Ectodermal cell (in vitro differentiated cells): Measurements from ENCODE around the gene SHB.

Experiments
- H3K27ac ChIP-seq: 2 replicates; pipeline ENCODE4 v1.7.0; 2013; ENCODE audit warnings: mild to moderate bottlenecking, low read depth, low read length; ENCODE audit not compliant: insufficient read depth, poor library complexity, severe bottlenecking
- H3K27me3 ChIP-seq: 2 replicates; pipeline ENCODE4 v1.7.0; 2013; ENCODE audit warnings: mild to moderate bottlenecking, low read length; ENCODE audit not compliant: insufficient read depth, control insufficient read depth, poor library complexity, severe bottlenecking
- H3K36me3 ChIP-seq: one replicate; pipeline ENCODE4 v1.7.0; 2013; ENCODE audit warnings: low read length; ENCODE audit not compliant: control insufficient read depth, insufficient read depth
- H3K4me1 ChIP-seq: one replicate; pipeline ENCODE4 v1.7.0; 2013; ENCODE audit warnings: low read length; ENCODE audit not compliant: control insufficient read depth, insufficient read depth
- H3K4me3 ChIP-seq: 2 replicates; pipeline ENCODE4 v1.7.0; 2013; ENCODE audit warnings: low read depth, low read length, control low read depth; ENCODE audit not compliant: insufficient read depth
- H3K9me3 ChIP-seq: 2 replicates; pipeline ENCODE4 v1.7.0; 2013; ENCODE audit warnings: mild to moderate bottlenecking, low read length, moderate library complexity; ENCODE audit not compliant: control insufficient read depth
- WGBS, 2 experiments: methylation state at CpG; one replicate each; pipeline ENCODE4 v1.1.7; 2013; ENCODE audit warnings: missing lambda C conversion rate in 2 of 2; 5-methylcytosine and 5-hydroxymethylcytosine counted together

The SHB gene

GRCh38 chr9:38062498-38063362 is 6.3 kb downstream of the SHB start:
- Histone ChIP-seq H3K4me1 (peaks cover 61% of the 10 kb centered on the region), H3K4me3 (no peak overlapping the region), H3K27ac (no peak overlapping the region), H3K36me3 (no peaks in the 10 kb centered on the region), H3K9me3 (no peaks in the 10 kb centered on the region), H3K27me3 (peaks cover 18% of the 10 kb centered on the region)
- WGBS, 2 experiments, result 80 to 83% methylated on average over 12 of the region's 12 CpGs

- no peaks in the 10 kb centered on the region for H3K9me3 ChIP-seq
- H3K27me3 ChIP-seq, result peaks cover 12% of the 10 kb centered on the region
- H3K27ac ChIP-seq, result no peak overlapping the region
- no peak overlapping the region for H3K4me3 ChIP-seq
- 97 to 100% methylated on average over 3 of the region's 3 CpGs for WGBS, 2 experiments
- no peaks in the 10 kb centered on the region for H3K36me3 ChIP-seq
- peaks cover 60% of the 10 kb centered on the region for H3K4me1 ChIP-seq
Measured at GRCh38 chr9:38062106-38062497, 6.9 kb downstream of the SHB start.

GRCh38 chr9:38061326-38061977 is 7.6 kb downstream of the SHB start:
- H3K4me1 ChIP-seq, result peaks cover 53% of the 10 kb centered on the region
- H3K27me3 ChIP-seq, result peaks cover 6% of the 10 kb centered on the region
- WGBS, 2 experiments, result 80 to 86% methylated on average over 6 of the region's 6 CpGs
- no peak overlapping the region for H3K27ac ChIP-seq
- no peaks in the 10 kb centered on the region for H3K9me3 ChIP-seq
- H3K4me3 ChIP-seq, result no peak overlapping the region
- H3K36me3 ChIP-seq, result no peaks in the 10 kb centered on the region

GRCh38 chr9:38060681-38061080 is 8.3 kb downstream of the SHB start:
- Histone ChIP-seq H3K27ac (no peak overlapping the region), H3K36me3 (no peaks in the 10 kb centered on the region), H3K27me3 (no peaks in the 10 kb centered on the region), H3K9me3 (no peaks in the 10 kb centered on the region), H3K4me1 (peaks cover 46% of the 10 kb centered on the region), H3K4me3 (no peak overlapping the region)
- 91% methylated on average over 3 of the region's 3 CpGs for WGBS, 2 experiments

GRCh38 chr9:38059233-38059936 is 9.6 kb downstream of the SHB start:
- Histone ChIP-seq H3K9me3 (no peaks in the 10 kb centered on the region), H3K27me3 (no peaks in the 10 kb centered on the region), H3K36me3 (no peaks in the 10 kb centered on the region), H3K4me1 (peaks cover 36% of the 10 kb centered on the region), H3K27ac (no peak overlapping the region), H3K4me3 (no peak overlapping the region)
- WGBS, 2 experiments, result 80 to 81% methylated on average over 12 to 14 of the region's 14 CpGs

- Histone ChIP-seq H3K27ac (no peak overlapping the region), H3K27me3 (no peaks in the 10 kb centered on the region), H3K4me1 (peaks cover 36% of the 10 kb centered on the region), H3K9me3 (no peaks in the 10 kb centered on the region), H3K4me3 (no peak overlapping the region), H3K36me3 (no peaks in the 10 kb centered on the region)
- WGBS, 2 experiments, result 84 to 85% methylated on average over 13 of the region's 13 CpGs
Measured at GRCh38 chr9:38058452-38059232, 10.4 kb downstream of the SHB start.

- Histone ChIP-seq H3K27me3 (no peaks in the 10 kb centered on the region), H3K4me3 (no peak overlapping the region), H3K27ac (no peak overlapping the region), H3K36me3 (no peaks in the 10 kb centered on the region), H3K9me3 (no peaks in the 10 kb centered on the region), H3K4me1 (peaks cover 26% of the 10 kb centered on the region)
- 87 to 89% methylated on average over 7 of the region's 7 CpGs for WGBS, 2 experiments
Measured at GRCh38 chr9:38057416-38058195, 11.4 kb downstream of the SHB start.

GRCh38 chr9:38054653-38055052 is 14.4 kb downstream of the SHB start:
- Histone ChIP-seq H3K9me3 (no peaks in the 10 kb centered on the region), H3K4me1 (peaks cover 11% of the 10 kb centered on the region), H3K4me3 (no peak overlapping the region), H3K36me3 (no peaks in the 10 kb centered on the region), H3K27me3 (no peaks in the 10 kb centered on the region), H3K27ac (no peak overlapping the region)
- WGBS, 2 experiments, result 88 to 89% methylated on average over 3 of the region's 3 CpGs

- 90 to 95% methylated on average over 3 of the region's 3 CpGs for WGBS, 2 experiments
- H3K36me3 ChIP-seq, result no peaks in the 10 kb centered on the region
Measured at GRCh38 chr9:38053697-38054461, 15.1 kb downstream of the SHB start.

More at GRCh38 chr9:38053697-38054461, 15.1 kb downstream of the SHB start:
- Histone ChIP-seq H3K4me1 (peaks cover 7% of the 10 kb centered on the region), H3K4me3 (no peak overlapping the region), H3K9me3 (no peaks in the 10 kb centered on the region), H3K27ac (no peak overlapping the region), H3K27me3 (no peaks in the 10 kb centered on the region)
